Esophagus muscularis mucosa (tissue), 3 donors: Measurements from ENCODE around the gene FBXL7.

ENCODE experiments used
- CTCF ChIP-seq, 3 experiments: fragments of 200-600 bp in 2 of 3; fragments of 450-650 bp in 1 of 3; sonication (generic) in 2 of 3; IDR thresholded peaks; one replicate each; pipeline ENCODE4 v1.5.1; 2017 to 2019; ENCODE audit warnings: antibody characterized with exemption in 3 of 3, mild to moderate bottlenecking in 2 of 3, moderate library complexity in 1 of 3
- POLR2A ChIP-seq: fragments of 450-650 bp; IDR thresholded peaks from one replicate; pipeline ENCODE4 v1.6.1; 2017; ENCODE audit warnings: antibody characterized with exemption, moderate library complexity, mild to moderate bottlenecking, low read depth
- POLR2AphosphoS5 ChIP-seq, 2 donors: sonication (generic); formaldehyde crosslinking; IDR thresholded peaks; one replicate each; pipeline ENCODE4 v1.6.1; 2017; ENCODE audit warnings: antibody characterized with exemption in 2 of 2

- TF ChIP-seq CTCF (IDR thresholded peaks at IDR 0.05) (no peak), POLR2AphosphoS5 (IDR thresholded peaks at IDR 0.05) (no peak), POLR2A (no peak)
These were observed 323.4 kb downstream of the FBXL7 start for GRCh38 chr5:15823398-15823797.
